GM21447 (cell line): ENCODE measurements around the gene C19orf38.
A peak's percentile ranks its signal among the peaks of the same experiment; 100 is the strongest.
"Not testable (repeated sequence)": the region's sequence is repeated elsewhere in the genome, so short reads cannot be mapped to it uniquely, and the experiment has no call there.

ENCODE experiments used
- ATAC-seq: cut with Tn5 transposase; IDR thresholded peaks from one replicate; pipeline ENCODE4 v1.9.1; 2021; ENCODE audit not compliant: unreplicated experiment

C19orf38 gene

GRCh38 chr19:10846500-10847202, 1.6 kb upstream of the C19orf38 start:
- no peak for ATAC-seq

GRCh38 chr19:10850631-10851030, 2.4 kb downstream of the C19orf38 start:
- no peak for ATAC-seq

DNA sequence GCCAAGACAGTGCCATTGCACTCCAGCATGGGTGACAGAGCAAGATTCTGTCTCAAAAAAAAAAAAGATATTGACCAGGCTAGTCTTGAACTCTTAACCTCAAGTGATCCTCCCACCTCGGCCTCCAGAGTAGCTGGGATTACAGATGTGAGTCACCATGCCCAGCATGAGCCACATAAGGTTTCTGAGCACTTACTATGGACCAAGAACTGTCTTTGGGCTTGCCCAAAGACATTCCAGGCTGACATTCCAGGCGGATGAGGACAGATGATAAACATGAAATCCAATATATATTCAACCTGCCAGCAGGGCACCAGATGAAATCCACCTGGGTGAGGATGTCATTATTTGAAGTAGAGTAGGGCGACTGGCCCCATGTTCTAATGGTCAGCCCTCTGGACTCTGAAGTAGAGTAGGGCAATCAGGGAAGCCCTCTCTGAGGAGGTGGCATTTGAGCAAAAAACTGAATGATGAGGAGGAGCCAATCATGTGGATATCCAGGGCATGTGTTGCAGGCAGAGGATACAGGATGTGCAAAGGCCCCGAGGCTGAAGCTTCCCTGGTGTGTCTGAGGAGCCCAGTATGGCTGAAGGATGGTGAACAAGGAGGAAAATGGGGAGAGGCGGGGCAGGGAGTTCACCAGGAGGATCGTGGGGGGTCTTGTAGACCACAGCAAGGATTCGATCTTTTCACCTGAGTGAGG, 4.0 kb downstream of the C19orf38 start:
- no peak for ATAC-seq

DNA sequence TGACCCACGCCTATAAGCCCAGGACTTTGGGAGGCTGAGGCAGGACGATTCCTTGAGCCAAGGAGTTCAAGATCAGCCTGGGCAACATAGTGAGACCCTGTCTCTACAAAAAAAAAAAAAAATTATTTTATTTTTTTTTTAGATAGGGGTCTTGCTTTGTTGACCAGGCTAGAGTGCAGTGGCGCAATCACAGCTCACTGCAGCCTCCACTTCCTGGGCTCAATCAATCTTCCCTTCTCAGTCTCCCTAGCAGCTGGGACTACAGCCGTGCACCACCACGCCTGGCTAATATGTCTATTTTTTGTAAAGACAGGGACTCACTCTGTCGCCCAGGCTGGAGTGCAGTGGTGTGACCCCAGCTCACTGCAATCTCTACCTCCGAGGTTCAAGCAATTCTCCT, 4.7 kb downstream of the C19orf38 start:
- no peak for ATAC-seq

DNA sequence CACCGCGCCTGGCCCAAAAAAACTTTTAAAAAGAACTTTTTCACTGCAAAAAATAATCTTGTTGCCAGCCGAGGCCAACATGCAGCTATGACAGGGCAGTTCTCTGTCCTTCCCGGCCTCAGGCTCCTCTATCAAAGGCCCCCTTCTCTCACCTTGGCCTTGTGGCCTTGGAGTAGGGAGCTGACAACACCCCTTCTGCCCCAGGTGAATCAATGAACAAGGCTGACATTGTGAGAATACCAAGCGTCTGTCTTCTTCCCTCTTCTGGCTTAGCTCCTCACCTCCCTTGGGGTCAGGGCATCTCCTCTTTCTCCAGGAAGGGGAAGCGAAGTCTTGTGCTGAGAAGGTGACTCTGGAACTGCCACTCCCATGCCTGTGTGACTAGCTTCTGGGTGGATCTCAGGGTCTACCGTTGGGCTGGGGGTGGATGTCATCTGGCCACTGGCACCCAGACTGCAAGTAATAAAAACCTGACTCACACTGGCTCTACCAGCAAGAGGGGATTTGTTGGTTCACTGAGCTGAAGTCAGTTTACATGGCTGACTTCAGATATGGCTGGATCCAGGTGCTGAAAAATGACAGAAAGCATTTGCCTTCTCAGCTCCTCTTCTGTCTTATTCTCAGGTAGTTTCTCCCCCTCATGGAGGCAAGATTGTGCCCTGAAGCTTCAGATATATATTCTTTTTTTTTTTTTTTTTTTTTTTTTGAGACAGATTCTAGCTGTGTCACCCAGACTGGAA, 6.3 kb downstream of the C19orf38 start:
- no peak for ATAC-seq

DNA sequence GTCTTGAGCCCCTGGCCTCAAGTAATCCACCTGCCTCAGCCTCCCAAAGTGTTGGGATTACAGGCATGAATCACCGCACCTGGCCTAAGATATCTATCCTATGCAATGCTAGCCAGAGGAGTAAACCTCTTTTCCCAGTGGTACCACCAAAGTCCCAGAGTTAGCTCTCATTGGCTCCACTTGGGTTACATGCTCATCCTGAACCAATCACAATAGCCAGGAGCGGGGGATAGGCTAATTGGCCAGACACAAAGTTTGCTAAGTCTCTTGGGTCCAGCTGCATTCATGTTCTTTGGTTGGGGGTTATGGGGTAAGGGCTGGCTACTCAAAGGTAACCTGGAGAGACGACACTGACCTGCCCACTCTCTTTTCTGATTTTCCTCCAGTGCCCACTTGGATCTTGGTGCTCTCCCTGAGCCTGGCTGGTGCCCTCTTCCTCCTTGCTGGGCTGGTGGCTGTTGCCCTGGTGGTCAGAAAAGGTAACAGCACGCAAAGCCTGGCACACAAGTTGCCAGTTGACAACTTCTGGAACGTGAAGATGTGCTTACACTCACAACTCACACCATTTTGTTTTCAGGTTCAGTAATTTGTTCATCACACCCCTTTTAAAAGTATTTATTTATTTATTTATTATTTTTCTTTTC, 7.8 kb downstream of the C19orf38 start:
- ATAC-seq, result no peak

GRCh38 chr19:10856899-10857298, 8.7 kb downstream of the C19orf38 start:
- ATAC-seq, result not testable (repeated sequence)

DNA sequence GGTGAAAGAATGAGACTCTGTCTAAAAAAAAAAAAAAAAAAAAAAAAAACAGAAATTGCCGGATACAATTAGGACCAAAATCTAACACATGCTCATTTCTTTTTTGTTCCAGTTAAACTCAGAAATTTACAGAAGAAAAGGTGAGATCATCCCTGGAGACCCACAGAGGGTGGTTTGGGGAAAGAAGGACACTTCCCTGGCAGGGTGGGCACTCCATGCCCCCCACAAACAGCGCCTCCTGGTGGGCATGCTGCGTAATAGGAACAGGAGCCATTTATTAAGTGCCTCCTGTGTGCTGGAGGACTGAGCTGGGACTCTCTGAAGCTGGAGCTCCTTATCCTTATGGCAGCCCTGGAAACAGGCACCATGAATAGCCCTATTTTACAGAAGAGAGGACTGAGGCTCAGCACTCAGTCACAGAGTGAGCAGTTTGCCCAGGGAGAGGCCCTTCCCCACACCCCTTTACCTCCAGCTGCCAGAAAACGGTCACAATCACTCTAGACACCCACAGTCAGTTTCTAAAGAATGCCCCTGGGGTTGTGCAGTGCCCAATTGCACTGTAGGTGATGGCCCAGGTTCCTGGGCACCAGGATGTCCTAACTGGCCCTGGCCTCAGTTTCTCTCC, 10.1 kb downstream of the C19orf38 start:
- ATAC-seq, result no peak

GRCh38 chr19:10861103-10861651, 13.0 kb downstream of the C19orf38 start:
- no peak for ATAC-seq

DNA sequence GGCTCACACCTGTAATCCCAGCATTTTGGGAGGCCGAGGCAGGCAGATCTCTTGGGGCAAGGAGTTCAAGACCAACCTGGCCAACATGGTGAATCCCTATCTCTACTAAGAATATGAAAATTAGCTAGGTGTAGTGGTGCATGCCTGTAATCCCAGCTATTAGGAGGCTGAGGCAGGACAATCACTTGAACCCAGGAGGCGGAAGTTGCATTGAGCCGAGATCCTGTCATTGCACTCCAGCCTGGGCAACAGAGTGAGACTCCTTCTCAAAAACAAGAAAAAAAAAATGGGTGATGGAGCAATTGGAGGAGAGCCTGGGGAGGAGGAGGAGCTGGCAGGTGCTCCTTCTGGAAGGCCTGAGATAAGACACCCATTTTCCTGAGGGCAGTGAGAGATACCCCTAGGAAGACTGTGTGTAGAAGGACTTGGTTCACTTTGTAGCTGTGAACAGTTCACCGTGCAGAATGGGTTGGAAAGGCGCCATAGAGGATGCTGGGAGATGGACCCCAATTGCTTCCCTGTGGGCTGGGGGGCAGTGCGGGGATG, 14.4 kb downstream of the C19orf38 start:
- ATAC-seq, result no peak

DNA sequence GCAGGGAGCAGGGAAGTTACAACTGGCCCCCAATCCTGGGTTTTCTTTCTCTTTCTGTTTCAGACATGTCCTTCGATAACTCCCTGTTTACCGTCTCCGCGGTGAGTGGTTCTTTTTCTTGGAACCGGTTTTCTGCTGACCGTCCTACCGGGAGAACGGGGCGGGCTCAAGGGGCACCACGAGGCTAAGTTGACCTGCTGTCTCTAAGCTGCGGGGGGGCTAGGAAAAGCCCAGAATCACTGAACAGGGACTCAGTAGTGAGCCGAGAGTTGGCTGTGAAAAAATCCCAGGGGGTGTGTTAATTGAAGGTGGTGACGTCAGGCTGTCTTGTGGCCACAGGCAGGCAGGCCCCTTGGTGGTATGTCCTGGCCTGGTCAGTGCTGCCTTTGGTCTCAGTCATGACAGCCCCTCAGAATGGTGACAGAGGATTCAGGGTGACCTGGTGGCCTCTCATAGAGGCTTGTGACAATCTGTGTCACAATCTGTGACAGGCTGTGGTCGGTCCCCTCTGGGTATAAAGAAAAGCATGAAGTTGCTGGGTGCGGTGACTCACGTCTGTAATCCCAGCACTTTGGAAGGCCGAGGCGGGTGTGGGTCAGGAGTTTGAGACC, 15.0 kb downstream of the C19orf38 start:
- no peak for ATAC-seq

DNA sequence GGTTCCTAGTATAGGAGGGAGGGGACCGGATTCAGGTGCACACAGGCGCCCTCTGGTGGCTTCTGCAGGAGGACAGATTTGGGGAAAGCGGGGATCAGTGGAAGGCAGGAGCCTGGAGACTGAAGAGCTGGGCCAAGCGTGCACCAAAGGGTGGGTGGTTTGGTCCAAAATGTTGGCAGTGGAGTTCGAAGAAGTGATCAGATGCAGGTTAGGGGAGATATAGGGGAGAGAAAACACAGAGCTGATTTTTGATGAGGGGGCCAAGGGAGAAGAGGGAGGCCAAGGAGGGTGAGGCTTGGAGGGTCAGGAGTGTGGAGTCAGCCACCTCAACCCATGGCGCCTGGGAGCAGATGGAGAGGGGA, 16.3 kb downstream of the C19orf38 start:
- no peak for ATAC-seq

DNA sequence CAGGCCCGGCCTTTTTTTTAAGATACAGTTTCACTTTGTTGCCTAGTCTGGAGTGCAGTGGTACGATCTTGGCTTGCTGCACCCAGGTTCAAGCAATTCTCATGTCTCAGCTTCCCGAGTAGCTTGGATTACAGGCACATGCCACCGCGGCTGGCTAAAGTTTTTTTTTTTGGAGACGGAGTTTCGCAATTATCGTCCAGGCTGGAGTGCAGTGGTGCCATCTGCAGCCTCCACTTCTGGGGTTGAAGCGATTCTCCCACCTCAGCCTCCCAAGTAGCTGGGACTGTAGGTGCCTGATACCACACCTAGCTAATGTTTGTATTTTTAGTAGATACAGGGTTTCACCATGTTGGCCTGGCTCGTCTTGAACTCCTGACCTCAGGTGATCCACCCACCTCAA, 18.3 kb downstream of the C19orf38 start:
- ATAC-seq, result no peak

DNA sequence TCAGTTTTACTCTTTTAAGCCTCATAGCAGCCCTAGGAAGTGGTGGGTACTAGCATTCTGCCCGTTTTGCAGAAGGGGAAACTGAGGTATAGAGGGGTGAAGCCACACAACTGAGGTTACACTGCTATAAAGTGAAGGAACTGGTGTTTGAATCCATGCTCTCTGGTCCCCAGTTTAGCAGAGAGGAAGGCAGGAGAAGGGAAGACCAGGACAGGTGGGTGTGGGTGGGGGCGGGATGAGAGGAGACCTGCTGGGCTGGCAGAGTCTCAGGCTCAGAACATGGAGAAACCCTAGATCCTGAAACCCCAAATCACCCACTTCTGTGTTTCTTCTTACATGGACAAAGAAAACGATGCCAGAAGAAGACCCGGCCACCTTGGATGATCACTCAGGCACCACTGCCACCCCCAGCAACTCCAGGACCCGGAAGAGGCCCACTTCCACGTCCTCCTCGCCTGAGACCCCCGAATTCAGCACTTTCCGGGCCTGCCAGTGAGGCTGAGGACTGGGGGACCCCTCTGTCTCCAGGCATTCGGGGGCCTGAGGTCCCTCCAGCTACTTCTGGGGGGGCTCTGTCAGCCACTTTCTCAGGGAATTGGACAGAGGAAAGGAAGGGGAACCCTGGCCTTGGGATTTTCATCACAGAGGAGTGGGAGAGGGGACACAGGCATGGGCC, 20.8 kb downstream of the C19orf38 start:
- ATAC-seq, result no peak

DNA sequence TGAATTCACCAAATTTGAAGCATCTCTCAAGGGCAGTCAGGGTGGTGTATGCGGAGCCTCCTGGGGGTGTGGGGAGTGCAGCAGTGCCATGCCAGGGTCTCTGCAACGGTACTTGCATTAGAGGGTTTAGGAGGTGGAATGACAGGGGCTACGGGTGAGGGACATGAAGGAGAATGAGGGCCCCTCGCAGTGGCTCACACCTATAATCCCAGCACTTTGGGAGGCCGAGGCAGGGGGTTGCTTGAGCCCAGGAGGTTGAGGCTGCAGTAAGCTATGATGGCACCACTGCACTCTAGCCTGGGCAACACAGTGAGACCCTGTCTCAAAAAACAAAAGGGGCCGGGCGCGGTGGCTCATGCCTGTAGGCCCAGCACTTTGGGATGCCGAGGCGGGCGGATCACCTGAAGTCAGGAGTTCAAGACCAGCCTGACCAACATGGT, 21.7 kb downstream of the C19orf38 start:
- ATAC-seq, result not testable (repeated sequence)

DNA sequence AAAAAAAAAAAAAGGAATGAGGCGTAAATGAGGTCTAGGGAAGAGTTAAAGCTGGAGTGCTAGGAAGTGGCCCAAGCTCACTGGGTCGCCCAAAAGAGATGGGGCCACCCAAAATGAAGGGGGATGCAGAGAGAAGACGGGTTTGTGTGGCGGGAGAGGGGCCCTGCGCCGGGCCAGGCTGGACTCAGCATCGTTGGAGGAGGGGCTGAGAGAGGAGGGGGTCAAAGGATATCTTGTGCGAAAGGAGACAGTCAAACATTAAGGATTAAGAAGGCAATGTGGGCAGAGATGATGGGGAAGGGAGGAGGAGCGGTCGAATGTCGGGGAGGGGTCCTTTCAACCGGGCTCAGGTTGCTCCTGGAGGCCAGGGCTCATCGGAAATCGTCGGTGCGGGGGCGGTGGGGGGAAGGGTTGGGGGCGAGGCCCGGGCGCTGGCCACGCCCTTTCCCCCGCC, 22.3 kb downstream of the C19orf38 start:
- ATAC-seq, result peak; percentile 3

- peak; percentile 62 for ATAC-seq
These were observed 22.9 kb downstream of the C19orf38 start, which contains the start of gene CARM1 for GRCh38 chr19:10870955-10871603. Gene CARM1, plus strand, starts transcription at chr19:10871553. Its CDS starts 150 bp downstream, at chr19:10871703.

DNA sequence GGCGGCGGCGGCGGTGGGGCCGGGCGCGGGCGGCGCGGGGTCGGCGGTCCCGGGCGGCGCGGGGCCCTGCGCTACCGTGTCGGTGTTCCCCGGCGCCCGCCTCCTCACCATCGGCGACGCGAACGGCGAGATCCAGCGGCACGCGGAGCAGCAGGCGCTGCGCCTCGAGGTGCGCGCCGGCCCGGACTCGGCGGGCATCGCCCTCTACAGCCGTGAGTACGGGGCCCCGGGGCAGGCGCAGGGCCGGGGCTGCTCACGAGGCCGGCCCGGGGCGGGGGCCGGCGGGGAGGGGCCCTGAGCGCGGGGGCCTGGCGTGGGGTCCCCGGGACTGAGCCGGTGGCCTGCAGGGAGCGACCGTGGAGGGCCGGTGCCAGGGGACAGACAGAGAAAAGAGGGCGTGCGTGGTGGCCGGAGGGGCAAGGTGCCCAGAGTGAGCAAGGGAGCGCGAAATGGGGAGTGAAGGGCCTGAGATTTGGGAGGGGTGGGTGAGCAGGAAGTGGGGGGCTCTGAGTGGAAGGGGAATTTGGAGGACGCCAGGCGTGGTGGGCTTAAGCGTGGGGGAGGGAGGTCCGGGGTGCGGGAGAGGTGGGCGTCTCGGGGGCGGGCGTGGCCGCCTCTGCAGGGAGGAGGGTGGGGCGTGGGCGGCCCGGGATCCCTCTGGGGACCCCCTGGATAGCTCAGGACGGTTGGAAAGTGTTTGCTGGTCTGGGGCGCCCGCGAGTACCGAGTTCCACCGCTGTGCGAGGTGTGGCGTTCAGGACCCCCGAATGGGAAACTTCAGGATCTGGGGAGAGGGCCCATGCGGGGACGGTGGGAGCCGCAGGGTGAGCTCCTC, 23.7 kb downstream of the C19orf38 start:
- no peak for ATAC-seq
